Astrocyte (in vitro differentiated cells and primary cell): ENCODE measurements around the gene ID1.

Experiments
- CTCF ChIP-seq: IDR thresholded peaks from 2 replicates; pipeline ENCODE4 v1.5.1; 2011; ENCODE audit warnings: low read depth, mild to moderate bottlenecking, inconsistent platforms, low read length, moderate library complexity; ENCODE audit not compliant: insufficient read depth
- EZH2 ChIP-seq: IDR thresholded peaks from 2 replicates; pipeline ENCODE4 v1.6.1; 2012; ENCODE audit warnings: mild to moderate bottlenecking, low read length, inconsistent platforms; ENCODE audit not compliant: insufficient read depth

- no peak for TF ChIP-seq CTCF
- TF ChIP-seq EZH2: no peak
These were observed 17.3 kb upstream of the ID1 start for GRCh38 chr20:31587545-31588389.
